ENCODE results near the gene WDR43. TPM values are rescaled to one million over a fixed set of nuclear protein-coding genes. Genes with fewer than 3 reads are reported as not detected.

Gene WDR43
- total and polyA plus RNA-seq, 9 of the 15 experiments (the other 6 are each of a cell fraction or from before 2014, with no cell fraction given): 34.6 to 197 (median 105) TPM

DNA sequence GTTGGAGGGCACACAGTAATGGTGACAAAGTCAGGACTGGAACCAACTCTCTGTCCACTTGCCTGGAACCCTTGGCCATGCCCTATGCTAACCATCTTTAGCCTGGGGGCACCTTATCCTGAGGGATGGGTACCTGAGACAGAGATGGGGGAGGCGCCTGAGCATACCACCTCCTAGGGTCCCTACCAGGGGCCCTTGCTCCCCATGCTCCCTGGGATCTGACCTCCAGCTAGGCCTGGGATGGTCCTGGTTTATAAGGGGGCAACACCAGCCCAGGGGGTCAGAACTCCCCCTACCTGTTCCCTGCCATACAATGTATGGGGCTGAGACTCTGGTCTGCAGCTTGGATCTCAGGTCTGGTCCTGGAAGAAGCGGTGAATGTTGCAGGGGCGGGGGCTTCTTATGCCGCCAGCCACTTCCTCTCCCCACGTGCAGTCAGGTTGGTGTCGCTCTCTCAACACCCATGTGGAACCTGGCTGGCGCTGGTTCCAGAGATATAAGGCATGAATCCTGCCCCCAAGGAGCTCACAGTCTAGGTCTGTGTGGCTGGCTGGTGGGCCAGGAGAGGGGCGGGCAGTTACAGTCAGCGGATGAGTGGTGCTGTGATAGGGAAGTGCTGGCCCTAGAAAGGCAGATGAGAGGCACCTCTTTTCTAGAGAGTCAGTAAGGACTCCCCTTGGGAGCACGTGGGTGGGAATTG is 82.9 kb downstream of the WDR43 start:
- POLR2A ChIA-PET: no interaction called here
- Histone ChIP-seq H3K4me2 (ENCODE audit: insufficient read depth, low read length) (no peak overlapping the region), H3K79me2 (ENCODE audit: control insufficient read depth, insufficient read depth, low read length) (no peaks in the 10 kb centered on the region), H2AFZ (ENCODE audit: low read depth, low read length) (no peak overlapping the region), H3K27ac (ENCODE audit: extremely low read depth, low read depth, low read length) (no peak overlapping the region), H4K20me1 (replicated peaks; ENCODE audit: control insufficient read depth, insufficient read depth, low read length) (no peaks in the 10 kb centered on the region), H3K9me1 (ENCODE audit: control insufficient read depth, insufficient read depth, low read length) (no peaks in the 10 kb centered on the region), H3K9me3 (replicated peaks; ENCODE audit: control insufficient read depth, insufficient read depth, low read depth, low read length) (no peaks in the 10 kb centered on the region), H3K4me1 (replicated peaks in 1 of 2; ENCODE audit: control insufficient read depth in 2 of 2, insufficient read depth in 2 of 2, low read length in 2 of 2) (no peaks in the 10 kb centered on the region; a peak in 1 of 5 replicates), H3K27me3 (ENCODE audit: control insufficient read depth in 2 of 2, insufficient read depth in 2 of 2, low read length in 2 of 2) (peaks cover 4 to 41% of the 10 kb centered on the region in 2 experiments; a peak in 3 of 5 replicates), H3K36me3 (ENCODE audit: control insufficient read depth, insufficient read depth, low read length) (no peaks in the 10 kb centered on the region), H3K9ac (ENCODE audit: insufficient read depth in 1 of 2, low read depth in 2 of 2, low read length in 2 of 2) (no peak overlapping the region), H3K4me3 (no peak overlapping the region)
- CTCF ChIA-PET (ENCODE audit: low intra/inter-chr PET ratio): interaction anchor here (0.6 kb wide), 1 partner anchor 413 kb away, joined by 8 read pairs; no protein-coding TSS in a partner anchor
- ATAC-seq (no peak), FAIRE-seq (no peak), DNase-seq (ENCODE audit: extremely low read depth in 1 of 4, low spot score in 3 of 4) (no peak)
- in situ Hi-C loops (cut with MboI) (no loop called here), intact Hi-C loops (cut with micrococcal nuclease) (no loop called here)
- BruUV-seq (replicated peaks): no TSS peak
- TF ChIP-seq ELF2 (CRISPR knock-in tag; IDR thresholded peaks at IDR 0.05) (no peak), ZFP30 (CRISPR knock-in tag; IDR thresholded peaks at IDR 0.05; ENCODE audit: borderline replicate concordance) (no peak), RBM39 (optimal IDR thresholded peaks at IDR 0.05; ENCODE audit: low read depth, low read length) (no peak), JUNB (CRISPR knock-in tag; conservative IDR thresholded peaks at IDR 0.05) (no peak), SMARCC2 (IDR thresholded peaks at IDR 0.05; ENCODE audit: low read depth) (no peak), ARID2 (IDR thresholded peaks at IDR 0.05) (no peak), HMG20A (CRISPR knock-in tag; conservative IDR thresholded peaks at IDR 0.05) (no peak), ZNF551 (CRISPR knock-in tag; IDR thresholded peaks at IDR 0.05) (no peak), SAFB2 (IDR thresholded peaks at IDR 0.05; ENCODE audit: borderline replicate concordance, low read depth, low read length, severe bottlenecking) (no peak), LARP7 (IDR thresholded peaks at IDR 0.05) (no peak), RBFOX2 (IDR thresholded peaks at IDR 0.05; ENCODE audit: low read depth, low read length) (no peak), EGR1 (conservative IDR thresholded peaks at IDR 0.05) (no peak), ZNF507 (tag; conservative IDR thresholded peaks at IDR 0.05) (no peak), HDAC2 (IDR thresholded peaks at IDR 0.05) (no peak)
- TF ChIP-seq, protein P1, sequence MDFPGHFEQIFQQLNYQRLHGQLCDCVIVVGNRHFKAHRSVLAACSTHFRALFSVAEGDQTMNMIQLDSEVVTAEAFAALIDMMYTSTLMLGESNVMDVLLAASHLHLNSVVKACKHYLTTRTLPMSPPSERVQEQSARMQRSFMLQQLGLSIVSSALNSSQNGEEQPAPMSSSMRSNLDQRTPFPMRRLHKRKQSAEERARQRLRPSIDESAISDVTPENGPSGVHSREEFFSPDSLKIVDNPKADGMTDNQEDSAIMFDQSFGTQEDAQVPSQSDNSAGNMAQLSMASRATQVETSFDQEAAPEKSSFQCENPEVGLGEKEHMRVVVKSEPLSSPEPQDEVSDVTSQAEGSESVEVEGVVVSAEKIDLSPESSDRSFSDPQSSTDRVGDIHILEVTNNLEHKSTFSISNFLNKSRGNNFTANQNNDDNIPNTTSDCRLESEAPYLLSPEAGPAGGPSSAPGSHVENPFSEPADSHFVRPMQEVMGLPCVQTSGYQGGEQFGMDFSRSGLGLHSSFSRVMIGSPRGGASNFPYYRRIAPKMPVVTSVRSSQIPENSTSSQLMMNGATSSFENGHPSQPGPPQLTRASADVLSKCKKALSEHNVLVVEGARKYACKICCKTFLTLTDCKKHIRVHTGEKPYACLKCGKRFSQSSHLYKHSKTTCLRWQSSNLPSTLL (IDR thresholded peaks at IDR 0.05): no peak
- TF ChIP-seq, protein P2, sequence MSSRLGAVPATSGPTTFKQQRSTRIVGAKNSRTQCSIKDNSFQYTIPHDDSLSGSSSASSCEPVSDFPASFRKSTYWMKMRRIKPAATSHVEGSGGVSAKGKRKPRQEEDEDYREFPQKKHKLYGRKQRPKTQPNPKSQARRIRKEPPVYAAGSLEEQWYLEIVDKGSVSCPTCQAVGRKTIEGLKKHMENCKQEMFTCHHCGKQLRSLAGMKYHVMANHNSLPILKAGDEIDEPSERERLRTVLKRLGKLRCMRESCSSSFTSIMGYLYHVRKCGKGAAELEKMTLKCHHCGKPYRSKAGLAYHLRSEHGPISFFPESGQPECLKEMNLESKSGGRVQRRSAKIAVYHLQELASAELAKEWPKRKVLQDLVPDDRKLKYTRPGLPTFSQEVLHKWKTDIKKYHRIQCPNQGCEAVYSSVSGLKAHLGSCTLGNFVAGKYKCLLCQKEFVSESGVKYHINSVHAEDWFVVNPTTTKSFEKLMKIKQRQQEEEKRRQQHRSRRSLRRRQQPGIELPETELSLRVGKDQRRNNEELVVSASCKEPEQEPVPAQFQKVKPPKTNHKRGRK (tag; IDR thresholded peaks at IDR 0.05): no peak
- TF ChIP-seq, protein P3, sequence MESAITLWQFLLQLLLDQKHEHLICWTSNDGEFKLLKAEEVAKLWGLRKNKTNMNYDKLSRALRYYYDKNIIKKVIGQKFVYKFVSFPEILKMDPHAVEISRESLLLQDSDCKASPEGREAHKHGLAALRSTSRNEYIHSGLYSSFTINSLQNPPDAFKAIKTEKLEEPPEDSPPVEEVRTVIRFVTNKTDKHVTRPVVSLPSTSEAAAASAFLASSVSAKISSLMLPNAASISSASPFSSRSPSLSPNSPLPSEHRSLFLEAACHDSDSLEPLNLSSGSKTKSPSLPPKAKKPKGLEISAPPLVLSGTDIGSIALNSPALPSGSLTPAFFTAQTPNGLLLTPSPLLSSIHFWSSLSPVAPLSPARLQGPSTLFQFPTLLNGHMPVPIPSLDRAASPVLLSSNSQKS (CRISPR knock-in tag; IDR thresholded peaks at IDR 0.05): no peak
- 3% methylated on average over 10 of the region's 10 CpGs for WGBS (ENCODE audit: insufficient coverage, low coverage, missing lambda C conversion rate)
